A549 (cell line): ENCODE results near the gene ENTPD7. TPM values are rescaled to one million over a fixed set of nuclear protein-coding genes. Genes with fewer than 3 reads are reported as not detected.
A peak's percentile ranks its signal among the peaks of the same experiment; 100 is the strongest.

Experiments
- ATAC-seq, 2 experiments: fragments of 200-7000 bp in 1 of 2; fragments of >200 bp in 1 of 2; cut with Nextera tagmentation in 1 of 2; cut with Tn5 transposase in 1 of 2; 3 replicates each; pipeline versions ENCODE4 v1.8.0 to v1.9.1; 2018 to 2020; ENCODE audit warnings: mild to moderate bottlenecking in 1 of 2, moderate library complexity in 1 of 2
- CTCF ChIA-PET: fragments of 300-600 bp; sonication (Branson Sonifier 250); formaldehyde crosslinking; extraction: SDS; loops from one replicate; lab custom pipeline; 2021; ENCODE audit warnings: antibody characterized with exemption, inconsistent platforms; lab: Yijun Ruan, JAX
- POLR2A ChIA-PET: fragments of 350-600 bp; formaldehyde crosslinking; extraction: SDS; loops from one replicate; lab custom pipeline; 2021; ENCODE audit warnings: antibody characterized with exemption, inconsistent platforms; lab: Yijun Ruan, JAX
- DNase-seq, 2 experiments: peaks; one replicate each; pipeline versions ENCODE4 v3.0.0 to v3.0.0-alpha.2; 2011 to 2016; ENCODE audit warnings: low read depth in 1 of 2, low spot score in 1 of 2
- FAIRE-seq: peaks from 2 replicates; lab custom pipeline; 2011; peaks lifted over from hg19 to GRCh38; lab: Jason Lieb, UNC
- H3K27ac ChIP-seq, 2 experiments: fragments of >200 bp; sonication (Bioruptor Twin); formaldehyde crosslinking; 3 replicates each; pipeline ENCODE4 v1.5.1; 2016 to 2017
- H3K4me1 ChIP-seq: fragments of >200 bp; sonication (Bioruptor Twin); formaldehyde crosslinking; 3 replicates; pipeline ENCODE4 v1.6.1; 2016
- H3K4me2 ChIP-seq: fragments of >200 bp; sonication (Bioruptor Twin); formaldehyde crosslinking; 3 replicates; pipeline ENCODE4 v1.6.1; 2016
- H3K4me3 ChIP-seq: fragments of >200 bp; sonication (Bioruptor Twin); formaldehyde crosslinking; 3 replicates; pipeline ENCODE4 v1.5.1; 2016
- H3K9me3 ChIP-seq: fragments of >200 bp; sonication (Bioruptor Twin); formaldehyde crosslinking; 3 replicates; pipeline ENCODE4 v1.6.1; 2016
- BCL3 ChIP-seq: fragments of >200 bp; sonication (Bioruptor Twin); formaldehyde crosslinking; IDR thresholded peaks from 3 replicates; pipeline ENCODE4 v1.6.1; 2016
- BHLHE40 ChIP-seq: IDR thresholded peaks from 2 replicates; pipeline ENCODE4 v1.6.1; 2012; ENCODE audit warnings: low read depth, low read length, inconsistent platforms
- CBX2 ChIP-seq: fragments of 200-600 bp; sonication (generic); IDR thresholded peaks from 2 replicates; pipeline ENCODE4 v1.6.1; 2016; ENCODE audit warnings: low read depth, mild to moderate bottlenecking, borderline replicate concordance
- CTCF ChIP-seq: fragments of >200 bp; sonication (Bioruptor Twin); formaldehyde crosslinking; IDR thresholded peaks from 3 replicates; pipeline ENCODE4 v1.5.1; 2016
- GATA3 ChIP-seq: IDR thresholded peaks from 2 replicates; pipeline ENCODE4 v1.6.1; 2012; ENCODE audit warnings: borderline replicate concordance
- HDAC2 ChIP-seq: fragments of 200-600 bp; sonication (generic); IDR thresholded peaks from 2 replicates; pipeline ENCODE4 v1.6.1; 2016
- HMGXB4 ChIP-seq: fragments of 250-450 bp; sonication (Bioruptor Pico); IDR thresholded peaks from 2 replicates; pipeline ENCODE4 v1.5.0; 2021; ENCODE audit warnings: mild to moderate bottlenecking, moderate library complexity, borderline replicate concordance
- MAFK ChIP-seq: fragments of 450-650 bp; IDR thresholded peaks from 2 replicates; pipeline ENCODE4 v1.6.1; 2014; ENCODE audit not compliant: partially characterized antibody
- NFE2L2 ChIP-seq: fragments of 150-350 bp; conservative IDR thresholded peaks from 2 replicates; pipeline ENCODE4 v1.6.1; 2014; ENCODE audit warnings: low read length
- NR3C1 ChIP-seq: fragments of >200 bp; sonication (Bioruptor Twin); formaldehyde crosslinking; IDR thresholded peaks from 3 replicates; pipeline ENCODE4 v1.6.1; 2017
- PHF8 ChIP-seq: fragments of 200-600 bp; sonication (generic); IDR thresholded peaks from 2 replicates; pipeline ENCODE4 v1.6.1; 2016; ENCODE audit warnings: low read depth, mild to moderate bottlenecking, antibody characterized with exemption, moderate library complexity, borderline replicate concordance
- POLR2A ChIP-seq: IDR thresholded peaks from 2 replicates; pipeline ENCODE4 v1.6.1; 2012; ENCODE audit warnings: mild to moderate bottlenecking, low read length
- POLR2AphosphoS2 ChIP-seq: conservative IDR thresholded peaks from 2 replicates; pipeline ENCODE4 v1.6.1; 2012; ENCODE audit warnings: low read length, improper control_type of control experiment, inconsistent platforms
- RAD21 ChIP-seq, 2 experiments: fragments of >200 bp in 1 of 2; sonication (Bioruptor Twin) in 1 of 2; formaldehyde crosslinking in 1 of 2; IDR thresholded peaks in 1 of 2; conservative IDR thresholded peaks in 1 of 2; 2 replicates in 1 of 2; 3 replicates in 1 of 2; pipeline ENCODE4 v1.6.1; 2012 to 2018; ENCODE audit warnings: inconsistent platforms in 1 of 2
- RCOR1 ChIP-seq: fragments of 150-350 bp; IDR thresholded peaks from 2 replicates; pipeline ENCODE4 v1.6.1; 2014; ENCODE audit warnings: antibody characterized with exemption, low read length, low read depth
- REST ChIP-seq: fragments of 200-600 bp; sonication (generic); IDR thresholded peaks from 2 replicates; pipeline ENCODE4 v1.6.1; 2016; ENCODE audit warnings: antibody characterized with exemption, mild to moderate bottlenecking, moderate library complexity
- RFX5 ChIP-seq: fragments of 450-650 bp; IDR thresholded peaks from 2 replicates; pipeline ENCODE4 v1.7.1; 2014; ENCODE audit warnings: antibody characterized with exemption, mild to moderate bottlenecking, moderate library complexity
- SREBF2 ChIP-seq: fragments of 450-650 bp; IDR thresholded peaks from 2 replicates; pipeline ENCODE4 v1.6.1; 2014; ENCODE audit warnings: mild to moderate bottlenecking, moderate library complexity
- TP53 ChIP-seq: fragments of 250-450 bp; sonication (Bioruptor Pico); IDR thresholded peaks from 2 replicates; pipeline ENCODE4 v1.5.0; 2021; ENCODE audit warnings: mild to moderate bottlenecking, moderate library complexity
- ZC3H11A ChIP-seq: fragments of 450-650 bp; IDR thresholded peaks from 2 replicates; pipeline ENCODE4 v1.6.1; 2014; ENCODE audit warnings: antibody characterized with exemption, mild to moderate bottlenecking
- ZFP36 ChIP-seq: fragments of 450-650 bp; IDR thresholded peaks from 2 replicates; pipeline ENCODE4 v1.6.1; 2014; ENCODE audit warnings: borderline replicate concordance; ENCODE audit not compliant: partially characterized antibody
- WGBS: methylation state at CpG from one replicate; pipeline ENCODE4 v1.1.6; 2017; ENCODE audit errors: missing lambda C conversion rate; 5-methylcytosine and 5-hydroxymethylcytosine counted together
- polyA plus RNA-seq, 4 experiments: library from polyadenylated mRNA; depleted of rRNA in 3 of 4; stranded (reverse); fragments of >200 nt; fragmentation: RNase III in 1 of 4; extraction: RNeasy Plus Mini Kit Qiagen cat#74134 plus additional on column Dnase treatment in 1 of 4; gene quantifications; 2 replicates in 3 of 4; 3 replicates in 1 of 4; pipeline ENCODE4 v1.2.3, GENCODE V29; 2011 to 2017

The ENTPD7 gene
- polyA plus RNA-seq, 2 of the 4 experiments (the other 2 are of a cell fraction) = 6.8 to 10.4 TPM

GRCh38 chr10:99656199-99657064 lies 2.9 kb upstream of the ENTPD7 start:
- H3K4me3 ChIP-seq = no peak overlapping the region
- CTCF ChIA-PET = no interaction called here
- no peak for TF ChIP-seq NR3C1
- TF ChIP-seq SREBF2 = no peak
- no peak for TF ChIP-seq POLR2A
- no peak for TF ChIP-seq NFE2L2
- TF ChIP-seq MAFK = no peak
- TF ChIP-seq, all 56 proteins: peak for 0
- Histone ChIP-seq H3K4me2 (no peak overlapping the region), H3K9me3 (no peaks in the 10 kb centered on the region), H3K27ac (no peak overlapping the region), H3K4me1 (peaks cover 14% of the 10 kb centered on the region)
- FAIRE-seq (no peak), DNase-seq (no peak), ATAC-seq (no peak)
- 53% methylated on average over 1 of the region's 1 CpG for WGBS
- POLR2A ChIA-PET = no interaction called here

- peak overlapping the region; percentile 81 for H3K4me3 ChIP-seq
- DNase-seq = peak in 1 of 2 experiments; percentile 50
- FAIRE-seq = no peak
- peak; percentile 23 to 35; a peak in 5 of 6 replicates for ATAC-seq
- 10% methylated on average over 24 of the region's 24 CpGs for WGBS
- H3K27ac ChIP-seq = peak overlapping the region; percentile 57 to 76
- no peaks in the 10 kb centered on the region for H3K9me3 ChIP-seq
- H3K4me2 ChIP-seq = peak overlapping the region; percentile 88
- ChIA-PET CTCF (interaction anchor here (0.6 to 2.7 kb wide), 4 partner anchors 28 to 53 kb away, joined by 3 to 10 read pairs (median 3); no protein-coding TSS in a partner anchor), POLR2A (interaction anchor here (0.5 to 4.7 kb wide), 6 partner anchors 12 to 228 kb away, joined by 3 to 46 read pairs (median 4); partner anchors contain the start of genes COX15, CUTC, GOT1 and SLC25A28)
- H3K4me1 ChIP-seq = peaks cover 19% of the 10 kb centered on the region
- TF ChIP-seq NFE2L2 (0 out of 2 replicates have a peak, but pooled peaks have one; percentile 35), PHF8 (0 out of 2 replicates have a peak, but pooled peaks have one; percentile 22), NR3C1 (no peak), BCL3 (0 out of 3 replicates have a peak, but pooled peaks have one; percentile 6)
Measured at GRCh38 chr10:99658622-99659030, 683 bp upstream of the ENTPD7 start.

- ChIA-PET CTCF (interaction anchor here (0.6 to 2.7 kb wide), 5 partner anchors 12 to 127 kb away, joined by 3 to 10 read pairs (median 3); no protein-coding TSS in a partner anchor), POLR2A (interaction anchor here (1.3 to 4.7 kb wide), 3 partner anchors 35 to 72 kb away, joined by 3 to 46 read pairs (median 8); partner anchors contain the start of genes COX15, CUTC and SLC25A28)
- 3% methylated on average over 10 of the region's 10 CpGs for WGBS
- H3K4me3 ChIP-seq = peak overlapping the region; percentile 81
- no peak for DNase-seq
- ATAC-seq = peak; percentile 3 to 15; a peak in 3 of 6 replicates
- no peaks in the 10 kb centered on the region for H3K9me3 ChIP-seq
- peak overlapping the region; percentile 78 to 90 for H3K27ac ChIP-seq
- peaks cover 19% of the 10 kb centered on the region for H3K4me1 ChIP-seq
- no peak for FAIRE-seq
- peak overlapping the region; percentile 84 for H3K4me2 ChIP-seq
- TF ChIP-seq POLR2AphosphoS2 (no peak), TP53 (CRISPR knock-in tag) (no peak), HMGXB4 (no peak), RFX5 (no peak), CBX2 (no peak), CTCF (no peak), HDAC2 (no peak), ZFP36 (no peak), REST (no peak), RCOR1 (no peak), RAD21 (conservative IDR thresholded peaks at IDR 0.05 in 1 of 2, IDR thresholded peaks at IDR 0.05 in 1 of 2) (no peak), POLR2A (no peak), ZC3H11A (no peak), GATA3 (no peak), BHLHE40 (no peak)
Measured at GRCh38 chr10:99659868-99660366, 608 bp downstream of the ENTPD7 start.
